Measurements from ENCODE around the gene MPHOSPH8.

GRCh38 chr13:19661126-19661525 is 27.7 kb downstream of the MPHOSPH8 start:
- no peak for TF ChIP-seq TAF1 (IDR thresholded peaks at IDR 0.05; ENCODE audit: borderline replicate concordance, insufficient read depth, low read length)
- TF ChIP-seq REST (IDR thresholded peaks at IDR 0.05; ENCODE audit: insufficient read depth in 1 of 2, low read depth in 2 of 2, low read length in 2 of 2), result no peak
- no peak for TF ChIP-seq POLR2AphosphoS5 (IDR thresholded peaks at IDR 0.05; ENCODE audit: low read depth, low read length)
